Parathyroid adenoma (tissue), 2 donors: ENCODE measurements around the gene ZCCHC7.

Experiments used
- H2AFZ ChIP-seq: fragments of 300-600 bp; sonication (generic); one replicate; pipeline ENCODE4 v1.7.0; 2017; ENCODE audit warnings: antibody characterized with exemption, mild to moderate bottlenecking
- H3K27ac ChIP-seq: fragments of 300-600 bp; sonication (generic); one replicate; pipeline ENCODE4 v1.7.0; 2017
- H3K27me3 ChIP-seq: fragments of 300-600 bp; sonication (generic); one replicate; pipeline ENCODE4 v1.7.0; 2017; ENCODE audit warnings: low read length; ENCODE audit not compliant: control insufficient read depth, insufficient read depth
- H3K36me3 ChIP-seq: fragments of 300-600 bp; sonication (generic); one replicate; pipeline ENCODE4 v1.7.0; 2017; ENCODE audit warnings: low read length; ENCODE audit not compliant: control insufficient read depth, insufficient read depth
- H3K4me1 ChIP-seq: fragments of 300-600 bp; sonication (generic); one replicate; pipeline ENCODE4 v1.7.0; 2017; ENCODE audit warnings: control low read depth
- H3K4me2 ChIP-seq: fragments of 300-600 bp; sonication (generic); one replicate; pipeline ENCODE4 v1.7.0; 2017; ENCODE audit warnings: low read length
- H3K4me3 ChIP-seq: fragments of 300-600 bp; sonication (generic); one replicate; pipeline ENCODE4 v1.7.0; 2017; ENCODE audit warnings: low read depth, low read length
- H3K79me2 ChIP-seq: fragments of 300-600 bp; sonication (generic); one replicate; pipeline ENCODE4 v1.7.0; 2017; ENCODE audit warnings: control low read depth
- H3K9ac ChIP-seq: fragments of 300-600 bp; sonication (generic); one replicate; pipeline ENCODE4 v1.7.0; 2017; ENCODE audit warnings: mild to moderate bottlenecking
- H3K9me3 ChIP-seq: fragments of 300-600 bp; sonication (generic); one replicate; pipeline ENCODE4 v1.7.0; 2017; ENCODE audit warnings: low read length; ENCODE audit not compliant: control insufficient read depth
- TF ChIP-seq, protein P1 (sequence below): fragments of 300-600 bp; sonication (generic); IDR thresholded peaks from one replicate; pipeline ENCODE4 v1.7.0; 2017; ENCODE audit warnings: antibody characterized with exemption, mild to moderate bottlenecking
- donor health status: primary hyperparathyroidism.

The ZCCHC7 gene

DNA sequence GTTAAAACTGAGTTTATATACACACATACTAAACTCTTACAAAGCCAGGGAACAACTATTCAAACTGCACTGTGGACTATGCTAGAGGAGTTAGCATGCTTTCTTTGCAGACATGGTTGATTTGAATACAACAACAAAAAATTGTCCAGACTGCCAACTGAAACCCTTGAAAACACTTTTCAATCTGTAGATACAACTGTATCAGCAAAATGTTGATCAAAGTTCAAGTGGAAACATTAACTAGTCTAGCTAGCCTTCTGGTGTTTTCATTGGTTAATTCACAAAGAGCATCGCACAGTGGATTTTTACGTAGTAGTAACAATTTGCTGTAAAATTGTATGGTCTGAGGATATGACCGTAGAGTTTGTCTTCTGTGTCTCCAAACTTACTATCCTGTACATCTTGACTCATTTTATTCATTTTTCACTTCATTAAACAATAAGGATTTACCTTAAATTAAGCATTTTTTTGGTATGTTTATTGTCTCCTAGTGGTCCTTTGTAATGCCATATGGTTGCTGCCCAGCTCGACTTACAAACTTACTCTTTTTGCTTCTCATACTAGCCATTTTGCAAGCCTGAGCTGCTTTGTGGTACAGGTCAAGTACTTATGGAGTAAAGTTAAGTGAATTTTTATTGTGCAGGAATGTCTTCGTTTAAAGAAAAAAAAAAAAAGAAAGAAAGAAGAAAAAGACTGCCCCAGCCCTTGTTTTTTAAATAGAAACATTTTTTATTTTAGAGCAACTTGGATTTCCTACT lies 123.4 kb downstream of the ZCCHC7 start:
- TF ChIP-seq, protein P1, sequence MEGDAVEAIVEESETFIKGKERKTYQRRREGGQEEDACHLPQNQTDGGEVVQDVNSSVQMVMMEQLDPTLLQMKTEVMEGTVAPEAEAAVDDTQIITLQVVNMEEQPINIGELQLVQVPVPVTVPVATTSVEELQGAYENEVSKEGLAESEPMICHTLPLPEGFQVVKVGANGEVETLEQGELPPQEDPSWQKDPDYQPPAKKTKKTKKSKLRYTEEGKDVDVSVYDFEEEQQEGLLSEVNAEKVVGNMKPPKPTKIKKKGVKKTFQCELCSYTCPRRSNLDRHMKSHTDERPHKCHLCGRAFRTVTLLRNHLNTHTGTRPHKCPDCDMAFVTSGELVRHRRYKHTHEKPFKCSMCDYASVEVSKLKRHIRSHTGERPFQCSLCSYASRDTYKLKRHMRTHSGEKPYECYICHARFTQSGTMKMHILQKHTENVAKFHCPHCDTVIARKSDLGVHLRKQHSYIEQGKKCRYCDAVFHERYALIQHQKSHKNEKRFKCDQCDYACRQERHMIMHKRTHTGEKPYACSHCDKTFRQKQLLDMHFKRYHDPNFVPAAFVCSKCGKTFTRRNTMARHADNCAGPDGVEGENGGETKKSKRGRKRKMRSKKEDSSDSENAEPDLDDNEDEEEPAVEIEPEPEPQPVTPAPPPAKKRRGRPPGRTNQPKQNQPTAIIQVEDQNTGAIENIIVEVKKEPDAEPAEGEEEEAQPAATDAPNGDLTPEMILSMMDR = no peak
- no peaks in the 10 kb centered on the region for H3K27me3 ChIP-seq
- H3K79me2 ChIP-seq = no peaks in the 10 kb centered on the region
- H3K4me1 ChIP-seq = no peaks in the 10 kb centered on the region
- no peaks in the 10 kb centered on the region for H3K9me3 ChIP-seq
- H3K4me2 ChIP-seq = no peak overlapping the region
- H3K9ac ChIP-seq = no peak overlapping the region
- no peak overlapping the region for H3K4me3 ChIP-seq
- H2AFZ ChIP-seq = no peak overlapping the region
- H3K36me3 ChIP-seq = no peaks in the 10 kb centered on the region
- H3K27ac ChIP-seq = no peak overlapping the region

GRCh38 chr9:37246826-37247225 lies 126.5 kb downstream of the ZCCHC7 start:
- Histone ChIP-seq H3K4me1 (no peaks in the 10 kb centered on the region), H3K4me3 (no peak overlapping the region), H3K9ac (no peak overlapping the region), H3K9me3 (no peaks in the 10 kb centered on the region), H2AFZ (no peak overlapping the region), H3K27me3 (no peaks in the 10 kb centered on the region), H3K36me3 (no peaks in the 10 kb centered on the region), H3K4me2 (no peak overlapping the region), H3K27ac (no peak overlapping the region), H3K79me2 (no peaks in the 10 kb centered on the region)
- TF ChIP-seq, protein P1 = no peak

DNA sequence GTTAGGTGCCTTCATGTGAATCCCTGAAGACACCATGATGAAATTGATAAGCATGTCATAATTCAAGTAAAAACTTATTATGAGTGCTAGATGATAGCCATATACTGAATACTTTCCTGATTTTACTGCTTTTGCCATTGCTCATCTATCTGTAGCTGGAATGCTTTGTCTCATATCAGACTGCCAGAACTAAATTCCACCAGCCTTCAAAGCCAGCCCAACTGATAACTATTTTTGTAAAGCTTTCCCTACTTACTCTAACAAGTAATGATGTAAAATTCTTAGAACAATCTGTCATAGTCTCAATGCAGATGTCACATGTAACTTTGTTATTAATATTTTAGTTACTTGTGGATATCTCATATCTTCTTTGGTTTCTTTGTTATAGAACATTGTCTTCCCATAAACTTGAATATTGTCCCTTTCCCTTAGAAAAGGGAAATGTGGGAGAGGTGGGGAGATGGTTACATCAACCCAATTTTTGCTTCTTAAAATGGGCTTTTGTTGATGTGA lies 128.3 kb downstream of the ZCCHC7 start:
- Histone ChIP-seq H3K79me2 (no peaks in the 10 kb centered on the region), H3K9me3 (no peaks in the 10 kb centered on the region), H3K4me3 (no peak overlapping the region), H3K36me3 (no peaks in the 10 kb centered on the region), H2AFZ (no peak overlapping the region), H3K9ac (no peak overlapping the region), H3K4me1 (no peaks in the 10 kb centered on the region), H3K27ac (no peak overlapping the region), H3K4me2 (no peak overlapping the region), H3K27me3 (no peaks in the 10 kb centered on the region)
- TF ChIP-seq, protein P1 = no peak

DNA sequence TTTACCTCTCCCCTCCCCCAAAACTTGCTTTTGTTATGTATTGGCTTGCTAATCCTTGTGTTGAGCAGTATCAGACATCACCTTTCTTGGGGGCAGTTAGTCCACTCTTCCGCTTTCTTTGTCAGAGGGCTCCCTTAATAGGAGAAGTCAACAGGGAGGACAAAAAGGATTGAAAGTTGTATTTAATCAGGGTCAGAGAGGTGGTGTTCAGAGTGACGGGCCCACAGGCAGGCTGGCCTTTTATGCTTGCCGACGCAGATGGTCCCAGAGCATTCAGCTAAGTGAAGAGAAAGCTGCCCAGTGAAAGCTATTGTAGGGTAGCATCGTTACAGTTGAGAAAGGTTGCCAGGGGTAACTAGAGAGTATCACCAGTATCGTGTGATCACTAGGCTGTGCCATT lies 131.1 kb downstream of the ZCCHC7 start:
- no peaks in the 10 kb centered on the region for H3K4me1 ChIP-seq
- no peaks in the 10 kb centered on the region for H3K79me2 ChIP-seq
- H2AFZ ChIP-seq = no peak overlapping the region
- no peak overlapping the region for H3K9ac ChIP-seq
- no peak overlapping the region for H3K27ac ChIP-seq
- no peaks in the 10 kb centered on the region for H3K9me3 ChIP-seq
- H3K4me3 ChIP-seq = no peak overlapping the region
- H3K4me2 ChIP-seq = no peak overlapping the region
- TF ChIP-seq, protein P1 = no peak
- no peaks in the 10 kb centered on the region for H3K27me3 ChIP-seq
- no peaks in the 10 kb centered on the region for H3K36me3 ChIP-seq
